GM21576 (cell line): ENCODE data around the gene NRG3.

ENCODE experiments used
- ATAC-seq: cut with Tn5 transposase; IDR thresholded peaks from one replicate; pipeline ENCODE4 v1.9.1; 2021; ENCODE audit warnings: mild to moderate bottlenecking, moderate library complexity; ENCODE audit not compliant: unreplicated experiment

NRG3 gene

DNA sequence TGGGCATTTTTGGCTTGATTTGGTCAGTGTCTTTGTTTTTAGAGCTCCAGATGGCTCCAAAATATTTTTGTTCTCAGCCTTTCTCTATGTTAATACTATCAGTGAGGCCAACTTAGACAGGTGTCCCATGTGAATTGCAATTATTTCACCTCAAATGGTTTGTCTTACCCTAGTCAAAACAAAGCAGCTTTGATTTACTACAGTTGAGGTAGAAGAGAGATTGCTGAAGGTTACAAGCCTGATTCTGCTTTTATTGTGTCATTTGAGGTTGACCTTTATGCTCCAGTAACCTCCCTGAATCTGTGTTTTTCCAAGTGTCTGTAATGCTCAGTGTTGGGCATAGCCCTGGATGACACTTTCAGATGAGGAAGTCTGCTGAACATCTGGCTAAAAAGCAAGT lies 882.9 kb downstream of the NRG3 start:
- no peak for ATAC-seq

GRCh38 chr10:82759050-82759449 lies 884.1 kb downstream of the NRG3 start:
- no peak for ATAC-seq

DNA sequence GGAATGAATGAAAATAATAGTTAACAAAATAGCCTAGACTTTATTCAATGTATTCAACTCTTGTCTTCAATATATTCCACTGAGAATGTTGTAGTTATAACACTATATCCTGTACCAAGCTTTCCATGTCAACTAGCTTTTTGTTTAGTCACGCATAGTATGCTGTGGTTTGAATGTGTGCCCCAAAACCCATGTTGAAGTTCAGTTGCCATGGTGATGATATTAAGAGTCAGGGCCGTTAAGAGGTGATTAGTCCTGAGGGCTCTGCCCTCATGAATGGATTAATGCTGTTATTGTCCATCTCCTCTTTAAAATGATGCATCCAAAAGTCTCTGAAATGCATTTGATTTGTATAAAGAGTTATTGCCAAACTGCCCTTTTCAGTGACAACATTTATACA lies 887.6 kb downstream of the NRG3 start:
- no peak for ATAC-seq

- ATAC-seq, result no peak
Observed at GRCh38 chr10:82768040-82768439, 893.0 kb downstream of the NRG3 start.

DNA sequence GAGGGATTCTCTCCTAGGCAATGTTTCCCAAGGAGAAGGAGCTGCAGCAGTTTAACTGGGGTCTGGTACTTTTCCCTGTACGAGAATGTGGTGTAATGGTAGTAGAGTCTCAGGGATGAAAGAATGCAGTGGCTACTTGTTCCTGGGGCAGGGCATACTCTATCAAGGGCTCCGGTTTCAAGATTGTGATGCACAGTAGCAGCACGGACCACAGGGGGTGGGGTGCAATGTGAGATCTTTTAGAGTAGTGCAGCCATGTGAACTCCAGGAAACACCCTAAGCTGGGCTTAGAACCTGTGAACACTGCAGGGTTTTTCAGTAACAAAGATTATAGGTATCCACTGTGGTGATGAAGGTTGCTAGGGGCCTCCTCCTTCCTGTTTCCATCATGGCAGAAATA lies 903.9 kb downstream of the NRG3 start:
- no peak for ATAC-seq

DNA sequence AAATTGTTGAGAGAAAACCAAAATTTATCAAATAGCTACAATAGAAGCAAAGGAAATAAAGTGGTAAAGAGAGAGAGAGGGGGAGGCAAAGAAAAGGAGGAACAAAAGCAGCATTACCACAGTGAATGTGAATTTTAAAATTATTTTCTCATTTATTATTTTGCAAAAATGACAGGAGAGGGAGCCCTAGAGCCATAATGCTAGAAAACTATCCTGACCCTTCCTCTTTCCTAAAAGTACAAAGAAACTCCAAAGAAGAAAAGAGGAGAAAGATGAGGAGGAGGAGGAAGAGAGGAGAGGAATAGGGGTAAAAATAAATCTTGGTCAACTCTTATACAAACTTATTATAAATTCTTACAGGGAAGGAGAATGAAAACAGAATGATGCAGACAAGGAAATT lies 921.5 kb downstream of the NRG3 start:
- ATAC-seq, result no peak

- no peak for ATAC-seq
Observed at GRCh38 chr10:82801289-82801688, 926.3 kb downstream of the NRG3 start.

DNA sequence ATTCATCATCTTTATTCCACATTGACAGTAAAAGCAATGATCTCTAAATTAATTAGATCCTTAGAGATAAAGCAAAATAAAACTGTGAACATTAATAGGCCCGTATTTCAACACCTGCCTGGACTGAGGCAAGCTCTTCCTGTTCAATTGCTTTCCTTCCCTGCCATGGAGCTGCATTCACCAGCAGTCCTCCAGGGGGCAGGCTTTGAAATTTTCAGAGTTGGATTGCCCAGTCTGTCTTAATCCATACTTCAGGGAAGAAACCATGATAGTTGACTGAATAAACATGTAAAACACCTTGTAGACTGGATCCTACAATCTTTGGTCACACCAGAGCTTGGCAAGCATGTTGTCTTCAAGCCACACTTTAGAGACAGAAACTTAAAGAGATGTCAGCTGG lies 936.6 kb downstream of the NRG3 start:
- no peak for ATAC-seq

DNA sequence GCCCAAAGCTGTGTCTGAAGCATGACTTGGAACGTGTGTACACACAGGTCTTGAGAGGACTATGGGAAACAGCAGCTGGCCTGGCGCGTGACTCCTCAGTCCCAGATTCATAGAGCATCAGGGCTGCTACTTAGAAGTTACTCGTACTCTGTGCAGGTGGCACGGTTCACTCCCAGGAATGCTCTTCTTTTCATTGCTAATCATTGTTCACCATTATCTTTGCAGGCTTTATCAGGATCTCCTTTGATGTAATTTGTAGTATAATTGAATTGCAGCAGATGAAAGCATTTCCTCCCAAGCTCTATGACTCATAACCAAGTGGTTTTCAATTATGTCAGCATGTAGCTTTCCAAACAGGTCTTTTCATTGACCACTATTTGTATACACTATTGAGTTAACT lies 938.9 kb downstream of the NRG3 start:
- ATAC-seq, result no peak

GRCh38 chr10:82814635-82815034 lies 939.6 kb downstream of the NRG3 start:
- no peak for ATAC-seq

GRCh38 chr10:82815680-82816079 lies 940.7 kb downstream of the NRG3 start:
- no peak for ATAC-seq

DNA sequence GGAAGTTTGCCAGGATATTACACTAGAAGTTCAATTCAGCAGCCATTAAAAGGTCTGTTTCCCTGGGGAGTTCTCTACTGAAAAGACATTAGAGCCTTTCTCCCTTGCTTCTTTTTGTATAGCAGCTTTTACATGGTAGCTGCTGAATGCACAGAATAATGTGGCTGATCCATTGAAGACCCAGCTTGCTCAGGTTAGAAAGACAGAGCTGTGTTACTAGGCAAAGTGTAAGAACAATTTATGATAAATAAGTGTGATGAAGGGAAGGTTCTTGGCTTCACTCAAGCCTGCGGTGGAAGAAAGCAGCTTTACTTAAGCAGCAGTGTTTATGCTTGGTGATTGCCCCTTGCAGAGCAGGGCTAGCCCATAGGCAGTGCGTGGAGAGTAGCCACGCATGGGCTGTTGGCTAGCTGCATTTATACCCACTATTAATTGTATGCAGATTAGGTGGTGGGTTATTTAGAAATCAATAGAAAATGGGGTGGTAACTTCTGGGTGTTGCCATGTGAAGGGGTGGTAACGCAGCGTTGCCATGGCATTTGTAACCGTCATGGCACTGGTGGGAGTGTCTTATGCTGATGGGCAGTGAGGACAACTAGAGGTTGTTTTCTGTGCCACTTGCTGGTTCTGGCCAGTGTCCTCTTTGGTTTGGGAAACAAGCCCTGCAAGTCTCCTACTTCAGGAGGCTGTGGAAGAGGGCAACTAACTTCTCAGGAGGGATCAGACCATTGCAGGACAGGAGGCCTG lies 942.9 kb downstream of the NRG3 start:
- no peak for ATAC-seq

- no peak for ATAC-seq
Observed at GRCh38 chr10:82821043-82821442, 946.0 kb downstream of the NRG3 start.

- ATAC-seq, result no peak
Observed at GRCh38 chr10:82826132-82826531, 951.1 kb downstream of the NRG3 start.

GRCh38 chr10:82827901-82828300 lies 952.9 kb downstream of the NRG3 start:
- ATAC-seq, result no peak

DNA sequence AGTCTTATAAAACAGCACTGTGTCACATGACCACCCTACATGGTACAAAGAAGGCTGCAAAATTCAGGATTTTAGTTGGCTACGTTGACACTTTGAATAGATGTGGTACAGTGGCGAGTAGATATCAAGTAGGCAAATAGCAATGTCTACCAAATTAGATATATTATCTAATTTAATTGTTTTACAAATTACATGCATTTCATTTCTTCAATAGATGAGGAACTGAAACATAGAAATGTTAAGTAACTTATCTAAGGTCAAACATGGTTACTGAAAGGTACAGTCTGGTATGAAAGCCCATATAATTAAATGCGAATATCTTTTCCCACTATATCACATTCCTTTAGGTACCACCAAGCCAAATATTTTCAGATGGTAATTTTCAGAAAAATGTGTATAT lies 972.2 kb downstream of the NRG3 start:
- ATAC-seq, result no peak

DNA sequence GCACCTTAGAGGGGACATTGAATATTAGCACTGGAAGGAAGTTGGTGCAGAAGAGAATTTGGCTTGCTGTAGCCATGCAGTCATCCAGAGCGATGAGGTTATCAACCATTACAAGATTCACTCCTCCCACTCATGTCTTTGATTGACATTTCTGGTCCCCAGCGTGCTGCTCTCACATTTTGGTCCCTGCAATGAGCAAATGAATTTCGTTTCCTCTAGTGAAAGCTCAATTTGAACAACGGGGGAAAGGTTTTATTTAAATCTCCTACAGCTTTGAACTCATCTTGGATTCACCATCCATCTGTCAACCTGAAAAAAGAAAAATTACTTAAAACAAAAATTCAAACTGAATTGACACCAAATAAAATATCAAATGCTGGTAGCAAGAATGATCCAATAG lies 975.2 kb downstream of the NRG3 start:
- ATAC-seq, result no peak

DNA sequence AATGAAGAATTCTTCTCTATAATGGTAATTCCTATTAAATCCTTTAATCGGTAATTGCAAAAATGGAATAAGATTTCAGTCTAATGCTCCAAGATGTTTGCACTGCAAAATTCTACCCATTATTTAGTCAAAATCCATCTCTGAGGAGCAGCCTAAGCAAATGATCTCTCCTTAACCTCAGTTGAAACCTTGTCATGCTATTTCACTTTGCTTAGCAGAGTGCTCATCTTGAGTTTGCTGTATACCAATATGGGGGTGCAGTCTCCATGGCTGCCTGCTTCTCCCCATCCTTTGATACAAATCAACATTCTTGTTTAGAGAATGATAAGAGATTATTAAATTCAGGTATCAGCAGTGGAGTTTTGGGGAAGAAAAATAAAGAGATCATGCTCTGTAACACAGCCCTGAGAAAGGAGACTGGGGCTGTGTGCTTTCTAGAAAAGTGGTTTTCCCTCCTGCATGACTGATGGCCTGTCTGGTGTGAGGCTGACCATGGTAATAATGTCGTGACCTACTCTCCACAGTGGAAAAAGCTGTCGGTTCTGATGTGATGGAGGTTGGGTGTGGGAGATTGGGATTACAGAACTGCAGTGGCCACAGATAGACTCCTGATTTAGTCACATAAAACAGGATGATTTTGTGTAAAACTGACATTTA lies 982.1 kb downstream of the NRG3 start:
- ATAC-seq, result no peak

GRCh38 chr10:82861889-82862288 lies 986.9 kb downstream of the NRG3 start:
- no peak for ATAC-seq

GRCh38 chr10:82865366-82865765 lies 990.4 kb downstream of the NRG3 start:
- ATAC-seq, result no peak

GRCh38 chr10:82866424-82867020 lies 991.5 kb downstream of the NRG3 start:
- no peak for ATAC-seq

- no peak for ATAC-seq
Observed at GRCh38 chr10:82867056-82867455, 992.1 kb downstream of the NRG3 start.
